HepG2 (cell line): ENCODE results near the gene MAPK10. TPM values are rescaled to one million over a fixed set of nuclear protein-coding genes. Genes with fewer than 3 reads are reported as not detected.

ENCODE experiments used
- ATAC-seq: fragments of 200-7000 bp; cut with Tn5 transposase; 3 replicates; pipeline ENCODE4 v1.9.1; 2020; ENCODE audit warnings: mild to moderate bottlenecking, moderate library complexity
- BruUV-seq: library from RNA; stranded (reverse); fragments of 400-500 nt; replicated peaks from 2 replicates; lab custom pipeline; 2021; lab: Mats Ljungman, UMichigan
- CTCF ChIA-PET: fragments of 300-600 bp; formaldehyde crosslinking; extraction: SDS; loops from one replicate; lab custom pipeline; 2021; ENCODE audit warnings: low total read pairs, inconsistent platforms, low intra/inter-chr PET ratio; lab: Yijun Ruan, JAX
- POLR2A ChIA-PET: fragments of 350-600 bp; sonication (Branson Sonifier 250); formaldehyde crosslinking; loops from one replicate; lab custom pipeline; 2020; ENCODE audit warnings: antibody characterized with exemption, inconsistent platforms; lab: Yijun Ruan, JAX
- DNase-seq: peaks from one replicate; pipeline ENCODE4 v3.0.0-alpha.2; 2015; ENCODE audit warnings: low spot score
- FAIRE-seq: peaks from 3 replicates; lab custom pipeline; 2011; peaks lifted over from hg19 to GRCh38; lab: Jason Lieb, UNC
- H2AFZ ChIP-seq: one replicate; pipeline ENCODE4 v1.6.1; 2011; ENCODE audit warnings: low read length, inconsistent platforms
- H3K27ac ChIP-seq: fragments of 300-600 bp; 3 replicates; pipeline ENCODE4 v1.8.0; 2011; ENCODE audit warnings: mixed run types, mild to moderate bottlenecking, mixed read lengths, low read length, inconsistent platforms; ENCODE audit not compliant: insufficient read depth; ENCODE audit errors: extremely low read length
- H3K27me3 ChIP-seq, 2 experiments: fragments of 200-600 bp in 1 of 2; 2 replicates in 1 of 2; 3 replicates in 1 of 2; pipeline versions ENCODE4 v1.6.0 to v1.8.0; 2011; ENCODE audit warnings: low read length in 2 of 2, mild to moderate bottlenecking in 2 of 2, moderate library complexity in 2 of 2, inconsistent platforms in 1 of 2; ENCODE audit not compliant: insufficient read depth in 2 of 2, control insufficient read depth in 1 of 2
- H3K36me3 ChIP-seq, 2 experiments: fragments of 200-600 bp in 1 of 2; replicated peaks in 1 of 2; 2 replicates in 1 of 2; 3 replicates in 1 of 2; pipeline versions ENCODE4 v1.5.1 to v1.8.0; 2011; ENCODE audit warnings: low read length in 2 of 2, inconsistent platforms in 1 of 2; ENCODE audit not compliant: insufficient read depth in 2 of 2, control insufficient read depth in 1 of 2
- H3K4me1 ChIP-seq: 2 replicates; pipeline ENCODE4 v1.5.1; 2012; ENCODE audit warnings: low read length, inconsistent platforms; ENCODE audit not compliant: insufficient read depth
- H3K4me2 ChIP-seq: 2 replicates; pipeline ENCODE4 v1.6.0; 2011; ENCODE audit warnings: low read depth, low read length, inconsistent platforms
- H3K4me3 ChIP-seq, 3 experiments: fragments of 200-600 bp in 1 of 3; sonication (generic), shearing (Covaris generic) in 1 of 3; replicated peaks in 1 of 3; 2 replicates each; pipeline ENCODE4 v1.5.1; 2011 to 2016; ENCODE audit warnings: low read length in 3 of 3, inconsistent platforms in 2 of 3, low read depth in 2 of 3, mild to moderate bottlenecking in 2 of 3, control low read depth in 1 of 3, mixed read lengths in 1 of 3; ENCODE audit not compliant: insufficient read depth in 1 of 3
- H3K79me2 ChIP-seq: one replicate; pipeline ENCODE4 v1.6.1; 2011; ENCODE audit warnings: low read length, inconsistent platforms; ENCODE audit not compliant: insufficient read depth
- H3K9ac ChIP-seq: 2 replicates; pipeline ENCODE4 v1.6.0; 2011; ENCODE audit warnings: mild to moderate bottlenecking, low read depth, low read length, inconsistent platforms; ENCODE audit not compliant: insufficient read depth
- H3K9me3 ChIP-seq: 2 replicates; pipeline ENCODE4 v1.5.1; 2012; ENCODE audit warnings: mild to moderate bottlenecking, low read length
- H4K20me1 ChIP-seq: 2 replicates; pipeline ENCODE4 v1.6.0; 2011; ENCODE audit warnings: inconsistent platforms, mild to moderate bottlenecking, low read length, moderate library complexity; ENCODE audit not compliant: insufficient read depth
- ATF7-NPFF ChIP-seq: sonication (generic); formaldehyde crosslinking; IDR thresholded peaks from 2 replicates; pipeline ENCODE4 v1.8.1; 2023; ENCODE audit warnings: mild to moderate bottlenecking, low read depth, missing genetic modification reagents, moderate library complexity
- CEBPG ChIP-seq: IDR thresholded peaks from 2 replicates; pipeline ENCODE4 v1.6.1; 2016
- POLR2A ChIP-seq, 2 experiments: IDR thresholded peaks; 2 replicates each; pipeline ENCODE4 v1.6.1; 2011; ENCODE audit warnings: low read depth in 2 of 2, low read length in 2 of 2, mild to moderate bottlenecking in 1 of 2, moderate library complexity in 1 of 2; ENCODE audit not compliant: insufficient read depth in 1 of 2
- TAF15 ChIP-seq: fragments of 200-400 bp; formaldehyde crosslinking; IDR thresholded peaks from one replicate; pipeline ENCODE4 v1.6.1; 2018; ENCODE audit warnings: mild to moderate bottlenecking, low read depth, low read length; ENCODE audit not compliant: poor library complexity, severe bottlenecking
- YEATS2 ChIP-seq: sonication (generic); formaldehyde crosslinking; IDR thresholded peaks from 2 replicates; pipeline ENCODE4 v1.4.0; 2020; ENCODE audit warnings: missing genetic modification reagents, borderline replicate concordance
- ZFP36 ChIP-seq: fragments of 150-350 bp; IDR thresholded peaks from 2 replicates; pipeline ENCODE4 v1.6.1; 2018; ENCODE audit warnings: borderline replicate concordance, low read length, low read depth; ENCODE audit not compliant: partially characterized antibody
- ZFP36L1 ChIP-seq: sonication (generic); formaldehyde crosslinking; IDR thresholded peaks from 2 replicates; pipeline ENCODE4 v1.8.0; 2022; ENCODE audit warnings: mild to moderate bottlenecking, missing genetic modification reagents, moderate library complexity
- ZFY ChIP-seq: sonication (generic); formaldehyde crosslinking; IDR thresholded peaks from 2 replicates; pipeline ENCODE4 v1.4.0; 2020; ENCODE audit warnings: missing genetic modification reagents
- ZNF24 ChIP-seq: fragments of 450-650 bp; IDR thresholded peaks from 2 replicates; pipeline ENCODE4 v1.6.1; 2017; ENCODE audit warnings: antibody characterized with exemption, mild to moderate bottlenecking
- ZNF329 ChIP-seq: sonication (generic); formaldehyde crosslinking; IDR thresholded peaks from 2 replicates; pipeline ENCODE4 v1.9.0; 2021; ENCODE audit warnings: low read depth, mild to moderate bottlenecking, missing genetic modification reagents
- ZZZ3 ChIP-seq: sonication (generic); formaldehyde crosslinking; IDR thresholded peaks from 2 replicates; pipeline ENCODE4 v1.4.0; 2020; ENCODE audit warnings: missing genetic modification reagents, mild to moderate bottlenecking, borderline replicate concordance
- WGBS: methylation state at CpG from one replicate; pipeline ENCODE4 v1.1.6; 2017; ENCODE audit warnings: low lambda C conversion rate; 5-methylcytosine and 5-hydroxymethylcytosine counted together
- in situ Hi-C: cut with HindIII; loops from 2 replicates; pipeline ENCODE4 v1.10.0; 2017; ENCODE audit warnings: low pct_unique_long_range_greater_than_20kb; ENCODE audit not compliant: extremely low pct_ligation_motif_present
- intact Hi-C: fragments of 100-400 bp; cut with micrococcal nuclease; formaldehyde crosslinking; loops from one replicate; pipeline ENCODE4 v1.10.0; 2022; ENCODE audit not compliant: unreplicated experiment
- polyA plus RNA-seq, 8 experiments: library from polyadenylated mRNA; depleted of rRNA in 3 of 8; stranded (reverse) in 7 of 8; unstranded in 1 of 8; fragments of >200 nt; fragmentation: Illumina TruSeq in 4 of 8; extraction: Trizol in 4 of 8; gene quantifications; 2 replicates each; pipeline versions ENCODE4 v1.2.1 to v1.2.3, GENCODE V29; 2011 to 2016; ENCODE audit warnings: low read depth in 4 of 8, missing spikeins in 1 of 8, mixed read lengths in 1 of 8; ENCODE audit not compliant: insufficient read depth in 1 of 8
- total RNA-seq, 5 experiments: library from RNA; depleted of rRNA; stranded (reverse); fragments of >200 nt; fragmentation: Illumina TruSeq; extraction: Trizol; gene quantifications; 2 replicates each; pipeline ENCODE4 v1.2.3, GENCODE V29; 2016; ENCODE audit warnings: low read depth in 1 of 5
- TF ChIP-seq, protein P1 (sequence below): sonication (generic); formaldehyde crosslinking; IDR thresholded peaks from 2 replicates; pipeline ENCODE4 v1.4.0; 2020; ENCODE audit warnings: missing genetic modification reagents, mild to moderate bottlenecking, borderline replicate concordance
- TF ChIP-seq, protein P2 (sequence below): sonication (generic); formaldehyde crosslinking; IDR thresholded peaks from 2 replicates; pipeline ENCODE4 v1.8.0; 2023; ENCODE audit warnings: mild to moderate bottlenecking, missing genetic modification reagents
- TF ChIP-seq, protein P3 (sequence below): sonication (generic); formaldehyde crosslinking; IDR thresholded peaks from 2 replicates; pipeline ENCODE4 v1.4.0; 2020; ENCODE audit warnings: missing genetic modification reagents

Gene MAPK10
- total and polyA plus RNA-seq, 2 of the 13 experiments (the other 11 are each of a cell fraction or from before 2014, with no cell fraction given): not detected

- WGBS: 50% methylated on average over 1 of the region's 1 CpG
- Histone ChIP-seq H3K27ac (no peak overlapping the region), H3K36me3 (no peaks in the 10 kb centered on the region), H3K4me3 (no peak overlapping the region), H3K9ac (no peak overlapping the region), H4K20me1 (no peaks in the 10 kb centered on the region), H2AFZ (no peak overlapping the region), H3K9me3 (peaks cover 3% of the 10 kb centered on the region; the same call in 1 of the 2 replicates), H3K4me2 (no peak overlapping the region), H3K27me3 (no peaks in the 10 kb centered on the region), H3K4me1 (no peaks in the 10 kb centered on the region), H3K79me2 (no peaks in the 10 kb centered on the region)
- ATAC-seq (no peak), DNase-seq (no peak), FAIRE-seq (no peak)
- no TSS peak for BruUV-seq
- TF ChIP-seq ZFP36: no peak
- TF ChIP-seq, protein P1, sequence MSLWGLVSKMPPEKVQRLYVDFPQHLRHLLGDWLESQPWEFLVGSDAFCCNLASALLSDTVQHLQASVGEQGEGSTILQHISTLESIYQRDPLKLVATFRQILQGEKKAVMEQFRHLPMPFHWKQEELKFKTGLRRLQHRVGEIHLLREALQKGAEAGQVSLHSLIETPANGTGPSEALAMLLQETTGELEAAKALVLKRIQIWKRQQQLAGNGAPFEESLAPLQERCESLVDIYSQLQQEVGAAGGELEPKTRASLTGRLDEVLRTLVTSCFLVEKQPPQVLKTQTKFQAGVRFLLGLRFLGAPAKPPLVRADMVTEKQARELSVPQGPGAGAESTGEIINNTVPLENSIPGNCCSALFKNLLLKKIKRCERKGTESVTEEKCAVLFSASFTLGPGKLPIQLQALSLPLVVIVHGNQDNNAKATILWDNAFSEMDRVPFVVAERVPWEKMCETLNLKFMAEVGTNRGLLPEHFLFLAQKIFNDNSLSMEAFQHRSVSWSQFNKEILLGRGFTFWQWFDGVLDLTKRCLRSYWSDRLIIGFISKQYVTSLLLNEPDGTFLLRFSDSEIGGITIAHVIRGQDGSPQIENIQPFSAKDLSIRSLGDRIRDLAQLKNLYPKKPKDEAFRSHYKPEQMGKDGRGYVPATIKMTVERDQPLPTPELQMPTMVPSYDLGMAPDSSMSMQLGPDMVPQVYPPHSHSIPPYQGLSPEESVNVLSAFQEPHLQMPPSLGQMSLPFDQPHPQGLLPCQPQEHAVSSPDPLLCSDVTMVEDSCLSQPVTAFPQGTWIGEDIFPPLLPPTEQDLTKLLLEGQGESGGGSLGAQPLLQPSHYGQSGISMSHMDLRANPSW (CRISPR knock-in tag): no peak
- no peak for TF ChIP-seq ZFP36L1
- no peak for TF ChIP-seq ATF7-NPFF (CRISPR knock-in tag)
- POLR2A ChIA-PET: no interaction called here
- CTCF ChIA-PET: no interaction called here
- in situ Hi-C loops (no loop called here), intact Hi-C loops (no loop called here)
These were observed 178.3 kb downstream of the MAPK10 start for GRCh38 chr4:86181585-86181984.

- H3K79me2 ChIP-seq: no peaks in the 10 kb centered on the region
- FAIRE-seq (no peak), ATAC-seq (no peak), DNase-seq (no peak)
- in situ Hi-C loops: no loop called here
- H4K20me1 ChIP-seq: no peaks in the 10 kb centered on the region
- H3K27me3 ChIP-seq: no peaks in the 10 kb centered on the region
- no peaks in the 10 kb centered on the region for H3K36me3 ChIP-seq
- no peaks in the 10 kb centered on the region for H3K4me1 ChIP-seq
- BruUV-seq: no TSS peak
- POLR2A ChIA-PET: no interaction called here
- H3K9ac ChIP-seq: no peak overlapping the region
- CTCF ChIA-PET: no interaction called here
- peaks cover 3% of the 10 kb centered on the region; the same call in 1 of the 2 replicates for H3K9me3 ChIP-seq
- TF ChIP-seq, protein P2, sequence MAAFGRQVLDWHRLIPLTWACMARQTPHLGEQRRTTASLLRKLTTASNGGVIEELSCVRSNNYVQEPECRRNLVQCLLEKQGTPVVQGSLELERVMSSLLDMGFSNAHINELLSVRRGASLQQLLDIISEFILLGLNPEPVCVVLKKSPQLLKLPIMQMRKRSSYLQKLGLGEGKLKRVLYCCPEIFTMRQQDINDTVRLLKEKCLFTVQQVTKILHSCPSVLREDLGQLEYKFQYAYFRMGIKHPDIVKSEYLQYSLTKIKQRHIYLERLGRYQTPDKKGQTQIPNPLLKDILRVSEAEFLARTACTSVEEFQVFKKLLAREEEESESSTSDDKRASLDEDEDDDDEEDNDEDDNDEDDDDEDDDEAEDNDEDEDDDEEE: no peak
- TF ChIP-seq YEATS2 (no peak), CEBPG (CRISPR knock-in tag) (no peak), TAF15 (no peak), POLR2A (IDR thresholded peaks at IDR 0.05; ENCODE audit: insufficient read depth in 1 of 2, low read depth in 2 of 2, low read length in 2 of 2) (no peak), ZFY (no peak), ZZZ3 (no peak), ZNF24 (no peak), ZNF329 (CRISPR knock-in tag) (no peak)
- TF ChIP-seq, protein P3, sequence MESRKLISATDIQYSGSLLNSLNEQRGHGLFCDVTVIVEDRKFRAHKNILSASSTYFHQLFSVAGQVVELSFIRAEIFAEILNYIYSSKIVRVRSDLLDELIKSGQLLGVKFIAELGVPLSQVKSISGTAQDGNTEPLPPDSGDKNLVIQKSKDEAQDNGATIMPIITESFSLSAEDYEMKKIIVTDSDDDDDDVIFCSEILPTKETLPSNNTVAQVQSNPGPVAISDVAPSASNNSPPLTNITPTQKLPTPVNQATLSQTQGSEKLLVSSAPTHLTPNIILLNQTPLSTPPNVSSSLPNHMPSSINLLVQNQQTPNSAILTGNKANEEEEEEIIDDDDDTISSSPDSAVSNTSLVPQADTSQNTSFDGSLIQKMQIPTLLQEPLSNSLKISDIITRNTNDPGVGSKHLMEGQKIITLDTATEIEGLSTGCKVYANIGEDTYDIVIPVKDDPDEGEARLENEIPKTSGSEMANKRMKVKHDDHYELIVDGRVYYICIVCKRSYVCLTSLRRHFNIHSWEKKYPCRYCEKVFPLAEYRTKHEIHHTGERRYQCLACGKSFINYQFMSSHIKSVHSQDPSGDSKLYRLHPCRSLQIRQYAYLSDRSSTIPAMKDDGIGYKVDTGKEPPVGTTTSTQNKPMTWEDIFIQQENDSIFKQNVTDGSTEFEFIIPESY (CRISPR knock-in tag): no peak
- TF ChIP-seq, all 625 proteins: peak for 0
- Histone ChIP-seq H3K4me3 (no peak overlapping the region), H3K4me2 (no peak overlapping the region), H3K27ac (no peak overlapping the region), H2AFZ (no peak overlapping the region)
- intact Hi-C loops: no loop called here
These were observed 181.6 kb downstream of the MAPK10 start for GRCh38 chr4:86178211-86178610.
